H1 (cell line): ENCODE data around the gene HOXB4.

Source experiments
- POLR2AphosphoS5 ChIP-seq: IDR thresholded peaks from 2 replicates; pipeline ENCODE4 v1.6.1; 2011; ENCODE audit warnings: low read depth, low read length
- TBP ChIP-seq: IDR thresholded peaks from 2 replicates; pipeline ENCODE4 v1.6.1; 2011; ENCODE audit warnings: low read depth, low read length, improper control_type of control experiment

DNA sequence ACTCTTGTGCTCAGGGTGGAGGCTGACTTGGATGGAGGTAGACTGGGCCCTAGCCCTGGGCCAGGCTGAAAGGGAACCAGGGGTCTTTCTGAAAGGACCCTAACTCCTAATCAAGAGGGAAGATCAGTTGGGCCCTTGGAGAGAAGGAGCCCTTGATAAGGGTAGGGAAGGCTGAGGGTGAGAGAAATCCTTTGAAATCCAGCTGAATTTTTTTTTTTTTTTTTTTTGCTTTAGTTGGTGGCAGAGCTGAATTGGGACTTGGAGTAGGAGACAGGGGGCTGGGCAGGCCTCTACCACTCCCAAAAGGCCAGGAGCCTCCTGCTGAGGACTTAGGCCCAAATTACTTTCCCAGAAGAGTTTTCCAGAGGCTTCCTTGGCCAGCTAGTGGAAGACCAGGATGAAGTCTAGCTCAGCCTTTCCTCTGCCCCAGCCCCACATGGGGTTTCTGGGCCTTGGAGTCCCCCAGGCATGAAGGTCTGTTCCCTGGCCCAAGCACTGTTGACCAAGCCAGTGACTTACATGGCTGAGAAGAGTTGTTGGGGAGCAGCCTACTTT is 12.5 kb upstream of the HOXB4 start:
- no peak for TF ChIP-seq POLR2AphosphoS5
- TF ChIP-seq TBP, result no peak
